MM.1S (cell line): ENCODE measurements around the gene MRTFA.
A peak's percentile ranks its signal among the peaks of the same experiment; 100 is the strongest.

Source experiments
- DNase-seq: peaks from one replicate; pipeline ENCODE4 v3.0.0-alpha.2; 2015
- H2AFZ ChIP-seq: fragments of 300-600 bp; sonication (generic); 2 replicates; pipeline ENCODE4 v1.6.0; 2016; ENCODE audit warnings: antibody characterized with exemption, low read length
- H3F3A ChIP-seq: fragments of 300-600 bp; sonication (generic); 2 replicates; pipeline ENCODE4 v1.6.1; 2016; ENCODE audit warnings: mild to moderate bottlenecking, antibody characterized with exemption, low read length, moderate library complexity, mixed read lengths; ENCODE audit not compliant: insufficient read depth
- H3K27ac ChIP-seq: fragments of 300-600 bp; sonication (generic); 2 replicates; pipeline ENCODE4 v1.5.1; 2016; ENCODE audit warnings: mild to moderate bottlenecking, low read length
- H3K27me3 ChIP-seq: fragments of 300-600 bp; sonication (generic); replicated peaks from 2 replicates; pipeline ENCODE4 v1.6.0; 2016; ENCODE audit warnings: low read length; ENCODE audit not compliant: insufficient read depth
- H3K36me3 ChIP-seq: fragments of 300-600 bp; sonication (generic); replicated peaks from 2 replicates; pipeline ENCODE4 v1.6.1; 2016; ENCODE audit warnings: mild to moderate bottlenecking, low read length, mixed read lengths; ENCODE audit not compliant: insufficient read depth
- H3K4me1 ChIP-seq: fragments of 300-600 bp; sonication (generic); 2 replicates; pipeline ENCODE4 v1.6.1; 2016; ENCODE audit warnings: low read length, mixed read lengths
- H3K4me2 ChIP-seq: fragments of 300-600 bp; sonication (generic); 2 replicates; pipeline ENCODE4 v1.6.0; 2016; ENCODE audit warnings: low read depth, low read length
- H3K4me3 ChIP-seq: fragments of 300-600 bp; sonication (generic); 2 replicates; pipeline ENCODE4 v1.5.1; 2016; ENCODE audit warnings: low read length, mixed read lengths
- H3K79me2 ChIP-seq: fragments of 300-600 bp; sonication (generic); 2 replicates; pipeline ENCODE4 v1.6.1; 2016; ENCODE audit warnings: mixed run types, low read length, mixed read lengths
- H3K9ac ChIP-seq: fragments of 300-600 bp; sonication (generic); 2 replicates; pipeline ENCODE4 v1.6.1; 2016; ENCODE audit warnings: low read length, mixed read lengths
- H3K9me2 ChIP-seq: fragments of 300-600 bp; sonication (generic); replicated peaks from 2 replicates; pipeline ENCODE4 v1.6.1; 2016; ENCODE audit warnings: mild to moderate bottlenecking, low read length, mixed read lengths; ENCODE audit not compliant: insufficient read depth
- H3K9me3 ChIP-seq: fragments of 300-600 bp; sonication (generic); replicated peaks from 2 replicates; pipeline ENCODE4 v1.6.1; 2016; ENCODE audit warnings: mild to moderate bottlenecking, low read length, mixed read lengths; ENCODE audit not compliant: insufficient read depth
- H4K20me1 ChIP-seq: fragments of 300-600 bp; sonication (generic); 2 replicates; pipeline ENCODE4 v1.6.1; 2016; ENCODE audit warnings: mild to moderate bottlenecking, low read length, moderate library complexity, mixed read lengths; ENCODE audit not compliant: insufficient read depth
- CTCF ChIP-seq: fragments of 300-600 bp; sonication (generic); IDR thresholded peaks from 2 replicates; pipeline ENCODE4 v1.5.1; 2016; ENCODE audit warnings: antibody characterized with exemption, low read length, mixed read lengths
- EZH2 ChIP-seq: fragments of 300-600 bp; sonication (generic); optimal IDR thresholded peaks from 2 replicates; pipeline ENCODE3; 2017; ENCODE audit warnings: low read depth, mild to moderate bottlenecking, antibody characterized with exemption, low read length, mixed read lengths
- EZH2phosphoT487 ChIP-seq: fragments of 300-600 bp; sonication (generic); IDR thresholded peaks from 2 replicates; pipeline ENCODE4 v1.6.1; 2018; ENCODE audit warnings: antibody characterized with exemption, low read length

Gene MRTFA

GRCh38 chr22:40529821-40530220 is 106.7 kb downstream of the MRTFA start:
- TF ChIP-seq CTCF, result no peak
- TF ChIP-seq EZH2phosphoT487, result no peak
- no peak for TF ChIP-seq EZH2
- no peaks in the 10 kb centered on the region for H3K36me3 ChIP-seq
- H4K20me1 ChIP-seq, result no peaks in the 10 kb centered on the region
- no peak overlapping the region for H3K27ac ChIP-seq
- no peak overlapping the region for H3K4me3 ChIP-seq
- DNase-seq, result no peak
- no peaks in the 10 kb centered on the region for H3K27me3 ChIP-seq
- no peaks in the 10 kb centered on the region for H3K9me2 ChIP-seq
- peaks cover 15% of the 10 kb centered on the region; the same call in 1 of the 2 replicates for H3K79me2 ChIP-seq
- no peak overlapping the region for H3K4me2 ChIP-seq
- H3K9me3 ChIP-seq, result no peaks in the 10 kb centered on the region
- peaks cover 28% of the 10 kb centered on the region for H3K4me1 ChIP-seq
- H3F3A ChIP-seq, result no peaks in the 10 kb centered on the region
- no peak overlapping the region for H3K9ac ChIP-seq
- no peak overlapping the region for H2AFZ ChIP-seq

- no peak overlapping the region for H2AFZ ChIP-seq
- DNase-seq, result no peak
- 0 out of 2 replicates have a peak, but pooled peaks cover 2% of the 10 kb centered on the region for H3K4me1 ChIP-seq
- H3K36me3 ChIP-seq, result no peaks in the 10 kb centered on the region
- peaks cover 20% of the 10 kb centered on the region; the same call in 1 of the 2 replicates for H3K79me2 ChIP-seq
- no peaks in the 10 kb centered on the region for H3F3A ChIP-seq
- H3K4me2 ChIP-seq, result no peak overlapping the region
- no peaks in the 10 kb centered on the region for H3K27me3 ChIP-seq
- no peak overlapping the region for H3K27ac ChIP-seq
- no peaks in the 10 kb centered on the region for H4K20me1 ChIP-seq
- H3K9me3 ChIP-seq, result no peaks in the 10 kb centered on the region
- H3K9me2 ChIP-seq, result no peaks in the 10 kb centered on the region
- H3K4me3 ChIP-seq, result no peak overlapping the region
- no peak for TF ChIP-seq EZH2
- TF ChIP-seq EZH2phosphoT487, result no peak
- TF ChIP-seq CTCF, result no peak
- H3K9ac ChIP-seq, result no peak overlapping the region
These were observed 109.6 kb downstream of the MRTFA start for GRCh38 chr22:40526960-40527359.

GRCh38 chr22:40525250-40525884 is 111.2 kb downstream of the MRTFA start:
- H3K9ac ChIP-seq, result no peak overlapping the region
- no peaks in the 10 kb centered on the region for H3K27me3 ChIP-seq
- 0 out of 2 replicates have a peak, but pooled peaks cover 3% of the 10 kb centered on the region for H4K20me1 ChIP-seq
- DNase-seq, result peak; percentile 49
- no peak overlapping the region for H3K4me3 ChIP-seq
- H3K27ac ChIP-seq, result no peak overlapping the region
- H3K9me2 ChIP-seq, result no peaks in the 10 kb centered on the region
- no peaks in the 10 kb centered on the region for H3K9me3 ChIP-seq
- H3K36me3 ChIP-seq, result no peaks in the 10 kb centered on the region
- TF ChIP-seq EZH2phosphoT487, result no peak
- TF ChIP-seq EZH2, result no peak
- TF ChIP-seq CTCF, result peak; percentile 64
- H3K79me2 ChIP-seq, result 0 out of 2 replicates have a peak, but pooled peaks cover 11% of the 10 kb centered on the region
- no peak overlapping the region for H2AFZ ChIP-seq
- no peaks in the 10 kb centered on the region for H3F3A ChIP-seq
- no peaks in the 10 kb centered on the region for H3K4me1 ChIP-seq
- H3K4me2 ChIP-seq, result no peak overlapping the region
